SK-N-MC (cell line): ENCODE measurements around the gene FARS2.

Experiments
- DNase-seq: peaks from one replicate; pipeline ENCODE4 v3.0.0-alpha.2; 2011; ENCODE audit warnings: low read depth, low spot score
- H3K27ac ChIP-seq: fragments of 200-600 bp; sonication (generic); 2 replicates; pipeline ENCODE4 v1.5.1; 2016; ENCODE audit warnings: mixed run types
- H3K36me3 ChIP-seq: fragments of 200-600 bp; sonication (generic); 2 replicates; pipeline ENCODE4 v1.6.1; 2017; ENCODE audit warnings: antibody characterized with exemption, low read length, mixed read lengths; ENCODE audit not compliant: insufficient read depth
- H3K4me3 ChIP-seq: fragments of 200-600 bp; sonication (generic); 2 replicates; pipeline ENCODE4 v1.5.1; 2016
- H3K9ac ChIP-seq: fragments of 200-600 bp; sonication (generic); 2 replicates; pipeline ENCODE4 v1.8.0; 2017; ENCODE audit warnings: mixed run types, mixed read lengths; ENCODE audit not compliant: insufficient read length
- H3K9me3 ChIP-seq: fragments of 200-600 bp; sonication (generic); 2 replicates; pipeline ENCODE4 v1.6.1; 2017; ENCODE audit warnings: low read depth, mild to moderate bottlenecking, antibody characterized with exemption, low read length, moderate library complexity, mixed read lengths
- EZH2 ChIP-seq: fragments of 200-600 bp; sonication (generic); IDR thresholded peaks from one replicate; pipeline ENCODE4 v1.6.1; 2017; ENCODE audit warnings: antibody characterized with exemption
- FOXP2 ChIP-seq: optimal IDR thresholded peaks from 2 replicates; pipeline ENCODE3; 2011; ENCODE audit warnings: mild to moderate bottlenecking, moderate library complexity; ENCODE audit not compliant: insufficient read depth; ENCODE audit errors: extremely low read length, control extremely low read depth
- POLR2AphosphoS5 ChIP-seq: IDR thresholded peaks from 2 replicates; pipeline ENCODE4 v1.6.1; 2012; ENCODE audit warnings: mild to moderate bottlenecking, low read depth, low read length, borderline replicate concordance

The FARS2 gene

DNA sequence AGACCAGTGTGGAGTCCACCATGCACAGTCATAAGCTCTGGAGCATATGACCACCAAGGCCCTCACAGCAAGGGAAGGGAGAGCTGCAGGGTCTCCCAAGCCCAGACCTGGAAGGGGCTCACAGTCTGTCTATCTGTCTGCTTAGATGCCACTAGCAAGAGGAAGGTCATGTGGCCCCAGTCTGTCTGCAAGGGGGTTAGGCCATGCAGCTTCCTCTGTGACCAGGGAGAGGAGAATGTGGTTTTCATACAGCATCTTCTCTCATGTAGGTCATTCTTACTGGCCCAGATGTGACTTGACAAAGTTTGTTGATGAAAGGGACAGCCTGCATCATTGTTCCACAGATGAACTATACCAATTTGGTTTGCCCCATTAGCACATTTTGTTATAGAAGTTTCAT lies 260.8 kb downstream of the FARS2 start:
- no peak for DNase-seq
- Histone ChIP-seq H3K9me3 (no peaks in the 10 kb centered on the region), H3K36me3 (no peaks in the 10 kb centered on the region), H3K4me3 (no peak overlapping the region), H3K9ac (no peak overlapping the region), H3K27ac (no peak overlapping the region)
- TF ChIP-seq POLR2AphosphoS5 = no peak
- no peak for TF ChIP-seq FOXP2
- TF ChIP-seq EZH2 = no peak

DNA sequence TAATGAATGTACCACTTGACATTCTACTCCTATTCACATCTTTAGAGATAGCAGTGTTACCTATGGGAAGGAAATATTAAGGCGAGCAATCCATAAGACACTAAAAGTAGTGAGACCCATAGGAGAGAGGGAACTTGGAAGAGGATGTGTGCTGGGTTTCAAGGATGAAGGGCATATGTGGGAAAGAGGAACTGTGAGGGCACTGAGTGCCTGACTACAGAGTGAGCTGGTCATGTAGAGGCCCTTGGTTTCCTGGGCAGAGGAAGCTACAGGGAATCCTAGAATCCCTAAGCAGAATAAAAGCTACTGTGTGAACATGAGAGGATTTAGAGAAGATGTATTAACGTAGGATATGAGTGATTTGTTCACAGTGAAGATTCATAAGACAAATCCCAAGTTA lies 262.8 kb downstream of the FARS2 start:
- no peak for TF ChIP-seq EZH2
- no peak for TF ChIP-seq FOXP2
- no peak for TF ChIP-seq POLR2AphosphoS5
- Histone ChIP-seq H3K9ac (no peak overlapping the region), H3K27ac (no peak overlapping the region), H3K4me3 (no peak overlapping the region), H3K9me3 (no peaks in the 10 kb centered on the region), H3K36me3 (no peaks in the 10 kb centered on the region)
- no peak for DNase-seq

DNA sequence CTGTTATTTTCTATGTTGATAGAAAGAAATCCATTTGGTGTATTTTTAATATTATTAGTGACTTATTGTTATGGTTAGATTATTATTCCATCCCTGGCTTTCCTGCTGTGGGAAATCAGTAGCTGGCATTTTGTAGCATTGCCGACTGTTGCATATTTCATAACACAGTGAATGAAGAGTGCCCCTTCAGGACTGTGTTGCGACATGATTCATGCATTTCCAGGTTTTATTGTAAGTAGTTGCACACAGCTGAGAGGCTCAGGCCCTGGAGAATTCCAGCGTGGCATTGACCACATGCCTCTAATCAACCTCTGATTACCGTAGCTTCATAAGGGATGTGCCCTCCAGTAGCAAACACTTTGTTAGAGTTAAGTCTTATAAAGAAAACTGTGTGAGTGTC lies 263.9 kb downstream of the FARS2 start:
- Histone ChIP-seq H3K4me3 (no peak overlapping the region), H3K27ac (peak overlapping the region; percentile 22; the same call in 1 of the 2 replicates), H3K9ac (no peak overlapping the region), H3K36me3 (no peaks in the 10 kb centered on the region), H3K9me3 (no peaks in the 10 kb centered on the region)
- TF ChIP-seq EZH2 (no peak), POLR2AphosphoS5 (no peak), FOXP2 (no peak)
- DNase-seq = peak; percentile 37

DNA sequence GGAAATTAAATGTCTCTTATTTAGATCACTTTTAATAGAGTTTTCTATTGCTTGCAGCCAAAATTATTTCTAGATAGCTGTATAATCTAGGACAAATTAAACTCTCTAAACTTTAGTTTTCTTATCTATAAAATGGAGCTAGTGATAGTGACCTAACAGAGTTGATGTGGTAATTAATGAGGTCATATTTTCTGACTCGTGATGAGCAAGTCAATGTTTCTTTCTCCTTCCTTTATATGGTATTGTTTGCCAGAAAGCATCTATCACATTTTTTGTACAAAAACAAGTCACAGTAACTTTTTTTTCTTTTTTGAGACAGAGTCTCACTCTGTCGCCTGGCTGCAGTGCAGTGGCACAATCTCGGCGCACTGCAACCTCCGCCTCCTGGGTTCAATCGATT lies 267.7 kb downstream of the FARS2 start:
- no peak for DNase-seq
- TF ChIP-seq POLR2AphosphoS5 (no peak), FOXP2 (no peak), EZH2 (no peak)
- Histone ChIP-seq H3K9me3 (no peaks in the 10 kb centered on the region), H3K36me3 (no peaks in the 10 kb centered on the region), H3K27ac (no peak overlapping the region), H3K9ac (no peak overlapping the region), H3K4me3 (no peak overlapping the region)

DNA sequence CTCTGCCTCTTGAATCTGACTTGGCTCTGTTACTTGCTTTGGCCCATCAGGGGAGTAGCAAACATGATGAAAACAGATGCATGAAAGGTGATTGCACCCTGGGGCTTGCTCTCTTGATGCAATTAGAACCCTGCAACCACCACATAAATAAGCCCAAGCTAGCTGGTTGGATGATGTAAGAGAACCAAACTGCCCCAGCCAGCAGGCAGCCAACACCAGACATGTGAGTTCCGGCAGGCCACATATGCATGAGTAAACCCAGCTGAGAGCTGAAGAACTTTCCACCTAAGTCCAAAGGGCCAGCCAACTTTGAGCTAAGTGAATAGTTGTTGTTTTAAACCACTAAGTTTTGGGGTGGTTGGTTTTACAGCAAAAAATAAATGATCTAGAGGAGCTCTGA lies 268.4 kb downstream of the FARS2 start:
- TF ChIP-seq FOXP2 (no peak), EZH2 (no peak), POLR2AphosphoS5 (no peak)
- no peak for DNase-seq
- H3K9me3 ChIP-seq = no peaks in the 10 kb centered on the region

DNA sequence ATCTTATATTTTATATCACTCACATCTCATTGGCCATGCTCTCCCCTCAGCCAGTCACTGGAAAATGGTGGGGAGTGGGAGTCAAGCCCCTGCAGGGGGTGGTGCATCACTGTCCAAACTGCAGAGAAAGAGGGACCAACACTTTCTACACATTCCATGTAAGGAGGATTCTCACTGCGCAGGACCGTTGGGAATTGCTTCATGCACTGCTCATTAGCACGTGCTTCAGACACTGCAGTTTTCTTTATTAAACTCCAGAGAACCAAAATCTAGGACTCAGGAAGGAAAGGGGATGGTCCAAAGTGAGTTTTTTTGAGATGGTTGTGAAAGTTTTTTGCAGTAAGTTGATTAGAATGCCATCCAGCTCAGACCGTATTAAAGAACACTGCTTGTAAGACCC lies 269.8 kb downstream of the FARS2 start:
- no peak overlapping the region for H3K27ac ChIP-seq
- no peak for TF ChIP-seq EZH2
- TF ChIP-seq FOXP2 = no peak
- TF ChIP-seq POLR2AphosphoS5 = no peak
- H3K4me3 ChIP-seq = no peak overlapping the region
- H3K9ac ChIP-seq = no peak overlapping the region
- H3K36me3 ChIP-seq = no peaks in the 10 kb centered on the region
- H3K9me3 ChIP-seq = no peaks in the 10 kb centered on the region
- DNase-seq = no peak

More for the DNA sequence above, 268.4 kb downstream of the FARS2 start:
- H3K27ac ChIP-seq = no peak overlapping the region
- H3K4me3 ChIP-seq = no peak overlapping the region
- no peak overlapping the region for H3K9ac ChIP-seq
- H3K36me3 ChIP-seq = no peaks in the 10 kb centered on the region

DNA sequence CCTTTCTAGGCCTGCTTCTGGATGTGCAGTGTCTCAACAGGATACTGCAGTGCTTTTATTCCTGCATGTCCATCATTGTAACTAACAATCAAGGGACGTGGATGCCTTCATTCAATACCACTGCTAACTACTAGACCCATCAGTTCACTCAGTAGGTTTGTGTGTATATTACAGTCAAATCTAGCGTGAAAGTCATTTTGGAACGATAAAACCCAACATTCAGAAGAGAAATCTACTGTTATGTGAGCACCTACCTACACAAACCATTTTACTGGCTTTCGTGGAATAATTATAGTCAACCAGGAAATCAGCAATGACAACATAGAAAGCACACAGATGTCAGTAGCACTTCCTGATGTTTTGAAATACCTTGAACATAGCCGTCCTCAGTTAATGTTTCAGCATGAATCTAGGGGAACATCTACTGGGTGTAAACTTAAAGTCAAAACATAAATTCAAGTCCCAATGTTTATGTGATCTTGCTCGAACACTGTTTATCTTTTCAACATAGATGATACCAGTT lies 270.6 kb downstream of the FARS2 start:
- no peak overlapping the region for H3K9ac ChIP-seq
- H3K36me3 ChIP-seq = no peaks in the 10 kb centered on the region
- DNase-seq = no peak
- no peaks in the 10 kb centered on the region for H3K9me3 ChIP-seq
- no peak overlapping the region for H3K4me3 ChIP-seq
- TF ChIP-seq EZH2 = no peak
- TF ChIP-seq POLR2AphosphoS5 = no peak
- no peak for TF ChIP-seq FOXP2
- no peak overlapping the region for H3K27ac ChIP-seq

DNA sequence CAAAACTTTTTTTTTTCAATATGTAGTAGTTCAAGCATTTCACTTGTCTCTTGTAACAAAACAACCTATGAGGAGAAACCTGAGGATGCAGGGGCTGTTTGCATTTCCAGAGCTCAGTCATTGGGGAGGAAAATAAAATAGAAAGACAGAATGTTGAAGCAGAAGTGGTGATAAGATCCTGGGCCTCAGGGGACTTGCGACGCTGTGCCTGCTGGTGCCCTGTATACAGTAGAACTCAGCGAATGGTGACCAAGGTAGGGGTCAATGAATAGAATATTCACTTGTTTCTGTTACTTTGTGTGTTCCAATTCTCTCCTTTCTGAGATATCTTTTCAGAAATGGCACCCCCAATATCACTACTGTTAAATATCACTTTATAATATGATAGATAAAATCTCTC lies 271.6 kb downstream of the FARS2 start:
- Histone ChIP-seq H3K4me3 (no peak overlapping the region), H3K9ac (no peak overlapping the region)
- TF ChIP-seq FOXP2 = no peak
- no peak for TF ChIP-seq POLR2AphosphoS5
- no peak for TF ChIP-seq EZH2

DNA sequence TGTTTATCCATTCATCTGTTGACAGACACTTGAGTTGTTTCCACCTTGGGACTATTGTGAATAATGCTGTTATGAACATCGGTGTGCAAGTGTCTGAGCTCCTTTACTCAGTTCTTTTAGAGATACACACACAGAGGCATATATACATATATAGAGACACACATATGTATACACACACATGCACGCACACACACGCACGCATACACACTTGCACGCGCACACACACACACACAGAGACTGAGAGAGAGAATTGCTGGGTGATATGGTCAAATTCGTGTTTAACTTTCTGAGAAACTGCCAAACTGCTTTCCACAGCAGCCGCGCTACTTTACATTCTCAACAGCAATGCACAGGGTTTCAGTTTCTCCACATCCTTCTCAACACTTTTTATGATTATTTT lies 273.3 kb downstream of the FARS2 start:
- DNase-seq = no peak

More for the DNA sequence above, 271.6 kb downstream of the FARS2 start:
- Histone ChIP-seq H3K36me3 (no peaks in the 10 kb centered on the region), H3K27ac (no peak overlapping the region), H3K9me3 (no peaks in the 10 kb centered on the region)
- no peak for DNase-seq

More for the DNA sequence above, 273.3 kb downstream of the FARS2 start:
- TF ChIP-seq POLR2AphosphoS5 (no peak), EZH2 (no peak), FOXP2 (no peak)
- Histone ChIP-seq H3K27ac (no peak overlapping the region), H3K9me3 (no peaks in the 10 kb centered on the region), H3K9ac (no peak overlapping the region), H3K36me3 (no peaks in the 10 kb centered on the region), H3K4me3 (no peak overlapping the region)
